ENCODE results near the gene P2RX4. TPM values are rescaled to one million over a fixed set of nuclear protein-coding genes. Genes with fewer than 3 reads are reported as not detected.
A peak's percentile ranks its signal among the peaks of the same experiment; 100 is the strongest.

The P2RX4 gene
- total RNA-seq, 6 donors from 2014 or later, result 62.7 to 98.5 (median 79.5) TPM

GRCh38 chr12:121238604-121239350, 28.8 kb downstream of the P2RX4 start:
- Histone ChIP-seq H3K36me3 (peaks cover 0 to 59% (median 20%) of the 10 kb centered on the region in 4 donors), H3K27ac (peak overlapping the region in 3 of 4 donors; percentile 40 to 60 (median 43)), H3K27me3 (no peaks in the 10 kb centered on the region), H3K4me1 (peaks cover 12 to 26% (median 21%) of the 10 kb centered on the region in 4 donors), H3K4me3 (no peak overlapping the region), H3K9me3 (no peaks in the 10 kb centered on the region)
- DNase-seq (no peak), ATAC-seq (ENCODE audit: low FRiP score in 2 of 2) (no peak)
- WGBS, 2 donors, result 44 to 56% methylated on average over 6 to 7 of the region's 7 CpGs
- no peak for TF ChIP-seq POLR2A (IDR thresholded peaks at IDR 0.05)
- no peak for TF ChIP-seq EP300 (IDR thresholded peaks at IDR 0.05)
- TF ChIP-seq POLR2AphosphoS5 (IDR thresholded peaks at IDR 0.05), result no peak
- no peak for TF ChIP-seq CTCF (IDR thresholded peaks at IDR 0.05)

- no peaks in the 10 kb centered on the region for H3K9me3 ChIP-seq
- DNase-seq, result peak in 1 of 2 donors; percentile 51
- peaks cover 12 to 26% (median 21%) of the 10 kb centered on the region in 4 donors for H3K4me1 ChIP-seq
- 55 to 60% methylated on average over 6 of the region's 6 CpGs for WGBS, 2 donors
- no peak overlapping the region for H3K4me3 ChIP-seq
- TF ChIP-seq CTCF (IDR thresholded peaks at IDR 0.05) (no peak), EP300 (IDR thresholded peaks at IDR 0.05) (no peak), POLR2A (IDR thresholded peaks at IDR 0.05) (no peak), POLR2AphosphoS5 (IDR thresholded peaks at IDR 0.05) (no peak)
- H3K36me3 ChIP-seq, result peaks cover 0 to 61% (median 25%) of the 10 kb centered on the region in 4 donors
- ATAC-seq (ENCODE audit: low FRiP score in 2 of 2), result peak in 1 of 2 donors; percentile 59
- H3K27me3 ChIP-seq, result no peaks in the 10 kb centered on the region
- peak overlapping the region in 3 of 4 donors; percentile 40 to 60 (median 43) for H3K27ac ChIP-seq
Observed at GRCh38 chr12:121239351-121240061, 29.6 kb downstream of the P2RX4 start.

GRCh38 chr12:121240062-121240420, 30.1 kb downstream of the P2RX4 start:
- Histone ChIP-seq H3K27me3 (no peaks in the 10 kb centered on the region), H3K9me3 (no peaks in the 10 kb centered on the region), H3K27ac (peak overlapping the region in 3 of 4 donors; percentile 40 to 60 (median 43)), H3K36me3 (peaks cover 0 to 62% (median 29%) of the 10 kb centered on the region in 4 donors), H3K4me1 (peaks cover 12 to 26% (median 21%) of the 10 kb centered on the region in 4 donors), H3K4me3 (peak overlapping the region in 1 of 4 donors; percentile 29)
- ATAC-seq (ENCODE audit: low FRiP score in 2 of 2), result no peak
- TF ChIP-seq POLR2AphosphoS5 (IDR thresholded peaks at IDR 0.05), result no peak
- TF ChIP-seq CTCF (IDR thresholded peaks at IDR 0.05), result no peak
- TF ChIP-seq POLR2A (IDR thresholded peaks at IDR 0.05), result no peak
- TF ChIP-seq EP300 (IDR thresholded peaks at IDR 0.05), result no peak
- no peak for DNase-seq
- 77 to 80% methylated on average over 7 of the region's 7 CpGs for WGBS, 2 donors

- ATAC-seq (ENCODE audit: low FRiP score in 2 of 2), result peak; percentile 48 to 81
- Histone ChIP-seq H3K4me1 (peaks cover 12 to 26% (median 21%) of the 10 kb centered on the region in 4 donors), H3K27ac (peak overlapping the region in 3 of 4 donors; percentile 11 to 69 (median 42)), H3K4me3 (peak overlapping the region in 3 of 4 donors; percentile 4 to 30 (median 29)), H3K36me3 (peaks cover 0 to 66% (median 33%) of the 10 kb centered on the region in 4 donors), H3K27me3 (no peaks in the 10 kb centered on the region), H3K9me3 (no peaks in the 10 kb centered on the region)
- DNase-seq, result peak; percentile 67 to 93
- 53 to 57% methylated on average over 32 to 35 of the region's 38 CpGs for WGBS, 2 donors
- TF ChIP-seq EP300 (IDR thresholded peaks at IDR 0.05) (no peak), POLR2AphosphoS5 (IDR thresholded peaks at IDR 0.05) (no peak), POLR2A (IDR thresholded peaks at IDR 0.05) (peak in 3 of 4 donors; percentile 19 to 32 (median 27)), CTCF (IDR thresholded peaks at IDR 0.05) (peak in 1 of 6 experiments; percentile 7)
Observed at GRCh38 chr12:121240484-121241101, 30.7 kb downstream of the P2RX4 start.

All from upper lobe of left lung (tissue), 6 donors.